Sigmoid colon (tissue), 4 donors: Measurements from ENCODE around the gene ARHGAP9.

Experiments used
- POLR2AphosphoS5 ChIP-seq, 4 donors: sonication (generic); formaldehyde crosslinking; IDR thresholded peaks; one replicate each; pipeline ENCODE4 v1.6.1; 2017; ENCODE audit warnings: antibody characterized with exemption in 4 of 4
- TF ChIP-seq, protein P1 (sequence below), 4 experiments: fragments of 450-650 bp in 3 of 4; fragments of 200-600 bp in 1 of 4; IDR thresholded peaks; one replicate each; pipeline ENCODE4 v1.5.1; 2016 to 2019; ENCODE audit warnings: antibody characterized with exemption in 4 of 4, mild to moderate bottlenecking in 3 of 4, moderate library complexity in 2 of 4

DNA sequence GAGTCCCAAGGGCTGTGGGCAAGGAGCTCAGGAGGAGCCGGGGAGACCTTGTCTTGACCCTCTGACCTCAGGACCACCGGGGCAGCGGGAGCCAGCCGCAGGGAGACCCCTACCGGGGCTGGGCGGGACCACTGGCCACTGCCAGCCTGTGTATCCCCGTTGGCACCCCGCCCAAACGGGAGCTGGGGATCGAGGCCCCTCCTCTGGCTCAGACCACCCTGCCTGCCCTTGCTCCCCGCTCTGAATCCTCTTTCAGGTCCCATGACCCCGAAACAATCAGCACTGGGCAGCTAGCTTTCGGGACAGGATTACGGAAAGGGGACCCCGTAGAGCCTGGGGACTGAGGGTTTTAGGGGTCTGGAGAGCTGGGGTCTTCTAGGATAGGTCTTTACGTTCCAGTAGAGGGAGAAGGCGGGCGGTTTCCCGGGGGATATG, 18.8 kb downstream of the ARHGAP9 start:
- TF ChIP-seq, protein P1, sequence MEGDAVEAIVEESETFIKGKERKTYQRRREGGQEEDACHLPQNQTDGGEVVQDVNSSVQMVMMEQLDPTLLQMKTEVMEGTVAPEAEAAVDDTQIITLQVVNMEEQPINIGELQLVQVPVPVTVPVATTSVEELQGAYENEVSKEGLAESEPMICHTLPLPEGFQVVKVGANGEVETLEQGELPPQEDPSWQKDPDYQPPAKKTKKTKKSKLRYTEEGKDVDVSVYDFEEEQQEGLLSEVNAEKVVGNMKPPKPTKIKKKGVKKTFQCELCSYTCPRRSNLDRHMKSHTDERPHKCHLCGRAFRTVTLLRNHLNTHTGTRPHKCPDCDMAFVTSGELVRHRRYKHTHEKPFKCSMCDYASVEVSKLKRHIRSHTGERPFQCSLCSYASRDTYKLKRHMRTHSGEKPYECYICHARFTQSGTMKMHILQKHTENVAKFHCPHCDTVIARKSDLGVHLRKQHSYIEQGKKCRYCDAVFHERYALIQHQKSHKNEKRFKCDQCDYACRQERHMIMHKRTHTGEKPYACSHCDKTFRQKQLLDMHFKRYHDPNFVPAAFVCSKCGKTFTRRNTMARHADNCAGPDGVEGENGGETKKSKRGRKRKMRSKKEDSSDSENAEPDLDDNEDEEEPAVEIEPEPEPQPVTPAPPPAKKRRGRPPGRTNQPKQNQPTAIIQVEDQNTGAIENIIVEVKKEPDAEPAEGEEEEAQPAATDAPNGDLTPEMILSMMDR (IDR thresholded peaks at IDR 0.05): no peak
- TF ChIP-seq POLR2AphosphoS5 (IDR thresholded peaks at IDR 0.05): no peak
